Lower leg skin (tissue), 3 donors: ENCODE data around the gene ANKRD33.
"Not testable (repeated sequence)": the region's sequence is repeated elsewhere in the genome, so short reads cannot be mapped to it uniquely, and the experiment has no call there.

Experiments used
- CTCF ChIP-seq, 3 donors: fragments of 450-650 bp; IDR thresholded peaks; one replicate each; pipeline ENCODE4 v1.5.1; 2016; ENCODE audit warnings: antibody characterized with exemption in 3 of 3, mild to moderate bottlenecking in 3 of 3, moderate library complexity in 2 of 3
- POLR2A ChIP-seq, 2 donors: fragments of 450-650 bp; IDR thresholded peaks; one replicate each; pipeline ENCODE4 v1.6.1; 2016 to 2017; ENCODE audit warnings: antibody characterized with exemption in 2 of 2, mild to moderate bottlenecking in 1 of 2, moderate library complexity in 1 of 2

- TF ChIP-seq CTCF, POLR2A (IDR thresholded peaks at IDR 0.05): not testable (repeated sequence)
These were observed 2.4 kb upstream of the ANKRD33 start for GRCh38 chr12:51885294-51886020.
